ENCODE data around the gene TIMM50.

Gene TIMM50

GRCh38 chr19:39499932-39500331 is 19.3 kb downstream of the TIMM50 start:
- H3K4me3 ChIP-seq (ENCODE audit: insufficient read depth in 1 of 2, low read depth in 1 of 2, low read length in 2 of 2), result no peak overlapping the region
- 92% methylated on average over 8 of the region's 8 CpGs for WGBS
- no peak overlapping the region for H3K14ac ChIP-seq (ENCODE audit: low read length in 2 of 2)
- no peak overlapping the region for H2BK120ac ChIP-seq (ENCODE audit: low read depth, low read length)
- no peaks in the 10 kb centered on the region for H3K79me1 ChIP-seq (replicated peaks; ENCODE audit: low read length, poor library complexity, severe bottlenecking)
- no peak for DNase-seq
- H2AK5ac ChIP-seq (ENCODE audit: low read length, severe bottlenecking), result no peak overlapping the region
- H2BK12ac ChIP-seq (ENCODE audit: low read length in 2 of 2), result no peak overlapping the region
- no peaks in the 10 kb centered on the region for H3K36me3 ChIP-seq (ENCODE audit: control insufficient read depth in 1 of 2, insufficient read depth in 2 of 2, low read depth in 1 of 2, low read length in 2 of 2)
- no peak overlapping the region for H2BK15ac ChIP-seq (ENCODE audit: low read depth, poor library complexity, severe bottlenecking)
- no peak overlapping the region for H2AFZ ChIP-seq (ENCODE audit: low read depth, low read length)
- no peak overlapping the region for H3K9ac ChIP-seq (ENCODE audit: low read length)
- no peak overlapping the region for H3K4ac ChIP-seq (ENCODE audit: low read depth in 1 of 2, low read length in 2 of 2)
- H2BK5ac ChIP-seq (ENCODE audit: low read depth, low read length, poor library complexity, severe bottlenecking), result no peak overlapping the region
- H3K27me3 ChIP-seq (ENCODE audit: control insufficient read depth in 1 of 2, insufficient read depth in 1 of 2, low read length in 2 of 2), result peaks cover 66 to 81% of the 10 kb centered on the region in 2 experiments
- H3K4me1 ChIP-seq (ENCODE audit: control insufficient read depth, insufficient read depth, low read depth, low read length), result peaks cover 24% of the 10 kb centered on the region
- no peak overlapping the region for H3K27ac ChIP-seq (ENCODE audit: low read length, poor library complexity, severe bottlenecking)
- no peak overlapping the region for H3K23ac ChIP-seq (ENCODE audit: low read length in 2 of 2)
- no peak overlapping the region for H3K4me2 ChIP-seq (ENCODE audit: low read length, poor library complexity, severe bottlenecking)
- H4K8ac ChIP-seq (ENCODE audit: low read length), result no peak overlapping the region
- no peaks in the 10 kb centered on the region for H3K9me3 ChIP-seq (ENCODE audit: control insufficient read depth, low read length)
- H3K18ac ChIP-seq (ENCODE audit: low read depth in 1 of 2, low read length in 2 of 2), result no peak overlapping the region
- H4K91ac ChIP-seq (ENCODE audit: low read length), result no peak overlapping the region

GRCh38 chr19:39500543-39500942 is 19.9 kb downstream of the TIMM50 start:
- Histone ChIP-seq H3K14ac (ENCODE audit: low read length in 2 of 2) (no peak overlapping the region), H3K4ac (ENCODE audit: low read depth in 1 of 2, low read length in 2 of 2) (no peak overlapping the region), H3K79me1 (replicated peaks; ENCODE audit: low read length, poor library complexity, severe bottlenecking) (no peaks in the 10 kb centered on the region), H2BK12ac (ENCODE audit: low read length in 2 of 2) (no peak overlapping the region), H3K9me3 (ENCODE audit: control insufficient read depth, low read length) (no peaks in the 10 kb centered on the region), H3K36me3 (ENCODE audit: control insufficient read depth in 1 of 2, insufficient read depth in 2 of 2, low read depth in 1 of 2, low read length in 2 of 2) (no peaks in the 10 kb centered on the region), H3K4me1 (ENCODE audit: control insufficient read depth, insufficient read depth, low read depth, low read length) (peaks cover 24% of the 10 kb centered on the region), H3K4me2 (ENCODE audit: low read length, poor library complexity, severe bottlenecking) (no peak overlapping the region), H2AFZ (ENCODE audit: low read depth, low read length) (no peak overlapping the region), H3K27me3 (ENCODE audit: control insufficient read depth in 1 of 2, insufficient read depth in 1 of 2, low read length in 2 of 2) (peaks cover 67 to 86% of the 10 kb centered on the region in 2 experiments), H3K27ac (ENCODE audit: low read length, poor library complexity, severe bottlenecking) (no peak overlapping the region), H2BK15ac (ENCODE audit: low read depth, poor library complexity, severe bottlenecking) (no peak overlapping the region), H3K4me3 (ENCODE audit: insufficient read depth in 1 of 2, low read depth in 1 of 2, low read length in 2 of 2) (no peak overlapping the region), H3K18ac (ENCODE audit: low read depth in 1 of 2, low read length in 2 of 2) (no peak overlapping the region), H2BK120ac (ENCODE audit: low read depth, low read length) (no peak overlapping the region), H2BK5ac (ENCODE audit: low read depth, low read length, poor library complexity, severe bottlenecking) (no peak overlapping the region), H2AK5ac (ENCODE audit: low read length, severe bottlenecking) (no peak overlapping the region), H3K9ac (ENCODE audit: low read length) (no peak overlapping the region), H3K23ac (ENCODE audit: low read length in 2 of 2) (no peak overlapping the region), H4K8ac (ENCODE audit: low read length) (no peak overlapping the region), H4K91ac (ENCODE audit: low read length) (no peak overlapping the region)
- no peak for DNase-seq
- 69% methylated on average over 4 of the region's 4 CpGs for WGBS

GRCh38 chr19:39501340-39501739 is 20.7 kb downstream of the TIMM50 start:
- H3K23ac ChIP-seq (ENCODE audit: low read length in 2 of 2), result no peak overlapping the region
- H3K27ac ChIP-seq (ENCODE audit: low read length, poor library complexity, severe bottlenecking), result no peak overlapping the region
- peaks cover 24% of the 10 kb centered on the region for H3K4me1 ChIP-seq (ENCODE audit: control insufficient read depth, insufficient read depth, low read depth, low read length)
- H3K36me3 ChIP-seq (ENCODE audit: control insufficient read depth in 1 of 2, insufficient read depth in 2 of 2, low read depth in 1 of 2, low read length in 2 of 2), result no peaks in the 10 kb centered on the region
- no peak overlapping the region for H3K4me3 ChIP-seq (ENCODE audit: insufficient read depth in 1 of 2, low read depth in 1 of 2, low read length in 2 of 2)
- no peak overlapping the region for H2BK120ac ChIP-seq (ENCODE audit: low read depth, low read length)
- H2BK15ac ChIP-seq (ENCODE audit: low read depth, poor library complexity, severe bottlenecking), result no peak overlapping the region
- H3K4me2 ChIP-seq (ENCODE audit: low read length, poor library complexity, severe bottlenecking), result no peak overlapping the region
- H4K91ac ChIP-seq (ENCODE audit: low read length), result no peak overlapping the region
- no peaks in the 10 kb centered on the region for H3K79me1 ChIP-seq (replicated peaks; ENCODE audit: low read length, poor library complexity, severe bottlenecking)
- H3K4ac ChIP-seq (ENCODE audit: low read depth in 1 of 2, low read length in 2 of 2), result no peak overlapping the region
- H3K9ac ChIP-seq (ENCODE audit: low read length), result no peak overlapping the region
- no peak overlapping the region for H3K14ac ChIP-seq (ENCODE audit: low read length in 2 of 2)
- no peak overlapping the region for H3K18ac ChIP-seq (ENCODE audit: low read depth in 1 of 2, low read length in 2 of 2)
- H3K9me3 ChIP-seq (ENCODE audit: control insufficient read depth, low read length), result no peaks in the 10 kb centered on the region
- H4K8ac ChIP-seq (ENCODE audit: low read length), result no peak overlapping the region
- H2AK5ac ChIP-seq (ENCODE audit: low read length, severe bottlenecking), result no peak overlapping the region
- peaks cover 66 to 81% of the 10 kb centered on the region in 2 experiments for H3K27me3 ChIP-seq (ENCODE audit: control insufficient read depth in 1 of 2, insufficient read depth in 1 of 2, low read length in 2 of 2)
- H2AFZ ChIP-seq (ENCODE audit: low read depth, low read length), result no peak overlapping the region
- H2BK5ac ChIP-seq (ENCODE audit: low read depth, low read length, poor library complexity, severe bottlenecking), result no peak overlapping the region
- WGBS, result 72% methylated on average over 5 of the region's 5 CpGs
- no peak for DNase-seq
- H2BK12ac ChIP-seq (ENCODE audit: low read length in 2 of 2), result no peak overlapping the region

GRCh38 chr19:39502640-39503417 is 22.2 kb downstream of the TIMM50 start:
- Histone ChIP-seq H3K4ac (ENCODE audit: low read depth in 1 of 2, low read length in 2 of 2) (no peak overlapping the region), H3K4me2 (ENCODE audit: low read length, poor library complexity, severe bottlenecking) (no peak overlapping the region), H2AFZ (ENCODE audit: low read depth, low read length) (no peak overlapping the region), H3K18ac (ENCODE audit: low read depth in 1 of 2, low read length in 2 of 2) (no peak overlapping the region), H2BK15ac (ENCODE audit: low read depth, poor library complexity, severe bottlenecking) (no peak overlapping the region), H3K4me3 (ENCODE audit: insufficient read depth in 1 of 2, low read depth in 1 of 2, low read length in 2 of 2) (no peak overlapping the region), H2BK5ac (ENCODE audit: low read depth, low read length, poor library complexity, severe bottlenecking) (no peak overlapping the region), H3K36me3 (ENCODE audit: control insufficient read depth in 1 of 2, insufficient read depth in 2 of 2, low read depth in 1 of 2, low read length in 2 of 2) (no peaks in the 10 kb centered on the region), H2AK5ac (ENCODE audit: low read length, severe bottlenecking) (no peak overlapping the region), H2BK120ac (ENCODE audit: low read depth, low read length) (no peak overlapping the region), H3K4me1 (ENCODE audit: control insufficient read depth, insufficient read depth, low read depth, low read length) (peaks cover 31% of the 10 kb centered on the region), H4K91ac (ENCODE audit: low read length) (no peak overlapping the region), H3K27ac (ENCODE audit: low read length, poor library complexity, severe bottlenecking) (no peak overlapping the region), H3K79me1 (replicated peaks; ENCODE audit: low read length, poor library complexity, severe bottlenecking) (no peaks in the 10 kb centered on the region), H3K9me3 (ENCODE audit: control insufficient read depth, low read length) (no peaks in the 10 kb centered on the region), H3K23ac (ENCODE audit: low read length in 2 of 2) (no peak overlapping the region), H3K14ac (ENCODE audit: low read length in 2 of 2) (no peak overlapping the region), H4K8ac (ENCODE audit: low read length) (peak overlapping the region; percentile 21), H3K9ac (ENCODE audit: low read length) (no peak overlapping the region), H2BK12ac (ENCODE audit: low read length in 2 of 2) (no peak overlapping the region), H3K27me3 (ENCODE audit: control insufficient read depth in 1 of 2, insufficient read depth in 1 of 2, low read length in 2 of 2) (peaks cover 66 to 80% of the 10 kb centered on the region in 2 experiments)
- DNase-seq, result peak; percentile 53
- 33% methylated on average over 43 of the region's 69 CpGs for WGBS

Data from mesenchymal stem cell (in vitro differentiated cells and primary cell).